Left forelimb (tissue), 1 donor: ENCODE results near the gene CCSER1.

Experiments
- DNase-seq: peaks from one replicate; pipeline ENCODE4 v3.0.0-alpha.2; 2018; ENCODE audit warnings: low spot score

Gene CCSER1

GRCh38 chr4:90127223-90127705 is at the start of gene CCSER1:
TSS of gene CCSER1 (plus strand) at chr4:90127394.
- DNase-seq, result peak; percentile 76

GRCh38 chr4:90078440-90078839 is 48.8 kb upstream of the CCSER1 start:
- DNase-seq, result no peak

GRCh38 chr4:90080116-90080515 is 47.1 kb upstream of the CCSER1 start:
- DNase-seq, result no peak

- DNase-seq, result no peak
These were observed 45.6 kb upstream of the CCSER1 start for GRCh38 chr4:90081432-90082144.

GRCh38 chr4:90082449-90082848 is 44.7 kb upstream of the CCSER1 start:
- no peak for DNase-seq

GRCh38 chr4:90084277-90084966 is 42.8 kb upstream of the CCSER1 start:
- no peak for DNase-seq

- no peak for DNase-seq
These were observed 42.3 kb upstream of the CCSER1 start for GRCh38 chr4:90084967-90085295.

- no peak for DNase-seq
These were observed 33.7 kb upstream of the CCSER1 start for GRCh38 chr4:90093526-90093925.

GRCh38 chr4:90095000-90095399 is 32.2 kb upstream of the CCSER1 start:
- no peak for DNase-seq

GRCh38 chr4:90099812-90100211 is 27.4 kb upstream of the CCSER1 start:
- no peak for DNase-seq

- DNase-seq, result no peak
These were observed 23.2 kb upstream of the CCSER1 start for GRCh38 chr4:90103991-90104390.

GRCh38 chr4:90105274-90105673 is 21.9 kb upstream of the CCSER1 start:
- DNase-seq, result no peak

GRCh38 chr4:90112715-90113114 is 14.5 kb upstream of the CCSER1 start:
- DNase-seq, result no peak

GRCh38 chr4:90113881-90114457 is 13.2 kb upstream of the CCSER1 start:
- DNase-seq, result no peak

GRCh38 chr4:90118527-90119195 is 8.5 kb upstream of the CCSER1 start:
- DNase-seq, result no peak

GRCh38 chr4:90120037-90120436 is 7.2 kb upstream of the CCSER1 start:
- DNase-seq, result no peak

- no peak for DNase-seq
These were observed 6.4 kb upstream of the CCSER1 start for GRCh38 chr4:90120815-90121214.

GRCh38 chr4:90121676-90122354 is 5.4 kb upstream of the CCSER1 start:
- DNase-seq, result no peak

- no peak for DNase-seq
These were observed 4.8 kb upstream of the CCSER1 start for GRCh38 chr4:90122355-90122748.

GRCh38 chr4:90124276-90124675 is 2.9 kb upstream of the CCSER1 start:
- DNase-seq, result no peak

GRCh38 chr4:90126805-90127204 is 389 bp upstream of the CCSER1 start:
- no peak for DNase-seq

- DNase-seq, result no peak
These were observed 632 bp downstream of the CCSER1 start for GRCh38 chr4:90127706-90128345.
